NCI-H524 treated with DMSO at 0.1 percent for 48 hours (cell line): ENCODE measurements around the gene UBQLN1.
A peak's percentile ranks its signal among the peaks of the same experiment; 100 is the strongest.
"Not testable (repeated sequence)": the region's sequence is repeated elsewhere in the genome, so short reads cannot be mapped to it uniquely, and the experiment has no call there.

Source experiments
- DNase-seq: peaks from one replicate; lab custom pipeline; 2025; lab: John Stamatoyannopoulos, UW

The UBQLN1 gene

DNA sequence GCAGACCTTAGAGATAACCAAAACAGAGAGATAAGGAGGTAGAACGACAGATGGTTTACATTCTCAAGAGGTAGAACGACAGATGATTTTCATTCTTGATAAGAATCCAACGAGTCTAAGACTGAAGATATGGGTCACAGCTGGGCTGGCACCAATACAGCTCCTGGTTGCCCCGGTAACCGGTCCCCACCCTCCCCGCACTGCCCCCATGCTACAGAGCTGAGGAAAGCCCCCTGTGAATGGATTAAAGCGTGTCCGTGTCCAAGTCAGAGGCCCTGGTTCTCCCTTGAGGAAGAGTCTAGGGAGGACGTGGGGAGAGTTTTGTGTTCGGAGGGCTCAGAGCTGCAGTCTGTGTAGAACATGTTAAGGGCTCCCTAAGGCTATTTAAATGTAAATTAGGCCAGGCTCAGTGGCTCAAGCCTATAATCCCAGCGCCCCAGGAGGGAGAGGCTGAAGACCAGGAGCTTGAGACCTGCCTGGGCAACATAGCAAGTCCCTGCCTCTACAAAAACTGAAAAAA lies 76.8 kb downstream of the UBQLN1 start:
- peak; percentile 34 for DNase-seq

DNA sequence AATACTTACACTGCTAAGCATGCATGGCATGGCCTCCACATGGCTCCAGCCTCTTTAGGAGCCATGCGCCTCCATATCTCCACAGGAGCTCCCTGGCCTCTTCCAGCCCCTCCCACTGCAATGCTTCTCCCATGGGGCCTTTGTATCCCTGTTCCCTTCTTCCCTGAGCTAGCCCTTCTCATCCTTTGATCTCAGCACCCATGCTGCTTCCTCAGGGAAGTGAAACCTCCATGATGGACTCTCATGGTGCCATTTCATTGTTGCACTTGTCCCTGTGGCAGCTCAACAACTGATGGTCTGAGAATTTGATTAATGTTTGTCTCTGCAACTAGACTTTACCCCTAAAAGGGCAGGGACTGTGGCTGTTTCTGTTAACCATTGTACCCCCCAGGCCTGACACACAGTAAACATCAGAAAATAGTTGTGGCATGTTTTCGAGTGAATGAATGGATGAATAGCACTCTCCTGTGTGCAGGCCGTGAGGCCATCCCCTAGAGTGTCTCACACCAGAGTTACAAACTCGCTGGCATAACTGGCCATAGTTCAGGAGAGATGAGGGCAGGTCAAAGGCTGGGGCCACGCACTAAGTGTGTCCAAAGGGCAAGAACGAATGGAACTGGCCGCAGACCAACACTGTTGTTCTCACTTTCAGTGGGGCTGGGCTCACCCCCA lies 78.2 kb downstream of the UBQLN1 start:
- no peak for DNase-seq

DNA sequence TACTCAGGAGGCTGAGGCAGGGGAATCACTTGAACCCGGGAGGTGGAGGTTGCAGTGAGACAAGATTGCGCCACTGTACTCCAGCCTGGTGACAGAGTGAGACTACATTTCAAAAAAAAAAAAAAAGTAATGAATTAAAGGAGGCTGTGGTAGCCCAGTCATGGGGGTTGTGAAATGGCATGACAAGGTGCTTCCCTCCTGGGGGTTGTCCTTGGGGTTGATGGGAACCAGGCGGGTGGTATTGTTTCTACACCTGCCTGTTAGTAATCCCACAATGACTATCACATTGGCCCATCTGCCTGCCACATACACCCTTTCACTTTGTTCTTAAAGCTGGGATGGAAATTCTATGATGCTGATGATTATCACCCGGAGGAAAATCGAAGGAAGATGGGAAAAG lies 79.2 kb downstream of the UBQLN1 start:
- DNase-seq, result no peak

DNA sequence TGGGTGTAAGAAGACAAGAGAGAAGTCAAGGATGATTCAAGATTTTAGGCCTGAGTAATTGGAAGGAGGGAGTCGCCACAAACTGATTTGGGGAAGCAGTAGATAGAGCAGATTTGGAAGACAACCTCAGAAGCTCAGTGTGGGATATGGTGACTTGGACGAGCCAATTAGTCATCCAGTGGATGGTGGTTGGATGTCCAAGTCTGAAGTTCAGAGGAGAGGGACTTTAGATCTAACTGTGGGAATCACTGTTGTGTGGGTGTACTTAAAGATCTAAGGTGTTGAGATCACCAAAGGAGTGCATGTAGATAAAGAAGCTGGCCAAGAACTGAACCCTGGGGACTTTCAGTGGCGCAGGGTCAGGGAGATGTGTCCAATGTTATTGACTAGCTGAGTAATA lies 82.6 kb downstream of the UBQLN1 start:
- DNase-seq, result no peak

DNA sequence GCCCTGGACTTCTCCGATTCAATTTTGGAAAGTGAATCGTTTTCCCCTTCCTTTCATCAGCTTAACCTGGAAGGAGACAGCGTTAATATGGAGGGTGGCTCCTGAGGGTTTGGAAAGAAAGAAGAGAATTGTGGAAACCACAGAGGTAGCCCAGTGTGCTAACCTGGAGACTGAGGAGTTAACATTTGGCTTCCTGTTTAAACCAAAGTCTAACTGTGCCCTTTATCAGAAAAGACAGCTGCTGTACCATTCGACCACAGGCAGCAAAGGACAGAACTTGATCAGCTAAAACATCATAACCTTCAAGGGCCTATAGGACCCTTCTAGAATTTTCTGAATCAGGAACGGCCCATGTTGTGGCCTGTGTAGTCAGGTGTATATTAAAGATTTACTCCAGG lies 84.1 kb downstream of the UBQLN1 start:
- no peak for DNase-seq

DNA sequence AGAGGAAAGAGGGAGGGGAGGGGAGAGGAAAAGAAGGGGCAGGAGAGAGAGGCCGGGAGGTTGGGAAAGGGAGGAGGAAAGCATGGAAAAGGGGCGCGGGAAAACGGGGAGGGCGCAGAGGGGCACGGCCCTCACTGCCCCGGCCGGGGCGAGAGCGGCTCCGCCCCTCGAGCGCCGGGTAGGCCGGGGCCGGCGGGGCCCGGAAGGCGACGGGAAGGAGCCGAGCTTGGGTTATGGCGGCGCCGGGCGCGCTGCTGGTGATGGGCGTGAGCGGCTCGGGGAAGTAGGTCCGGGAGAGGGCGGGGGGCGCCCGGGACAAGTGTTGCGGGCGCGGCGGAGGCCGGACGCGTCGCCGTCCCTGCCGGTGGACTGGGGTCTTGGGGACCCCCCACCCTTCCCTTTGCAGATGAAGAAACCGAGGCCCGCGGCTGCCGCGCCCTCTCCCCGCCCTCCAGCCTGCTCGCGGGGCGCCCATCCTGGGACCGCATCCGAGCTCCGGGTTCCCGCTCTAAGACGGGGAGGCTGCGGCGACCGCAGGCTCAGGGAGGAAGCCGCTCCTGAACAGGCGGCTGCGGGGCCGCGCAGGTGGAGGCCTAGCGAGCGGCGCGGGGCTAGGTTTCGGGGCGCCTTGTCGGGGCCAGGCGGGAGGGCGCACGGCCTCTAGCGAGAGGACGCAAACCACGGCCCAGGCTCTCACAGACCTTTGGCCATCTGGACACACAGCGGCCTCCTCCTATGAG lies 84.6 kb downstream of the UBQLN1 start, which contains the start of gene IDNK:
Gene IDNK, plus strand, starts transcription at position 205 of the 740 bp plus-strand sequence. Its CDS starts 29 bp downstream, at position 234.
- DNase-seq, result no peak

DNA sequence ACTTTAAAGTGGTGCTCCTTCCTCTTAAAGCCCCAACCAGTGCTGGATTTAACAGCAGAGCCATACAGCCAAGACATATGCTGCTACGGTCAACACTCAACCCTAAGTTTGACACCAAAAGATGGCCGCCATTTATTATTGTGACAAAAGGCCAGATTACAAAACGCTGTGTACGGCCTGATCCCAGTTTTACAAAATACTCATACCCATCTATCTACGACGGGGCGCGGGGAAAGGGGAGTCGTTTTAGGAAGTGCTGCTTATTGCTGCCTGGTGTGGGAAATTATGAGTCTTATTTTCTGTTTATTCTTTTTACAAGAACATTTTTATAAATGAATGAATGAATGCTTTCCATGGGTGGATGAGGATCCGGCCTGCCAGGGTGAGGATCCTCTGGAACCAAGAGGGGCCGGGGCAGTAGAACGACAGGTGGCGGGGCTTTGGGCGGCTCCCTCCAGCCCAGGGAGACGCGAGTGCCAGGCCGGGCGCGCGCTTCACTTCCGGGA lies 85.3 kb downstream of the UBQLN1 start:
- peak; percentile 9 for DNase-seq

DNA sequence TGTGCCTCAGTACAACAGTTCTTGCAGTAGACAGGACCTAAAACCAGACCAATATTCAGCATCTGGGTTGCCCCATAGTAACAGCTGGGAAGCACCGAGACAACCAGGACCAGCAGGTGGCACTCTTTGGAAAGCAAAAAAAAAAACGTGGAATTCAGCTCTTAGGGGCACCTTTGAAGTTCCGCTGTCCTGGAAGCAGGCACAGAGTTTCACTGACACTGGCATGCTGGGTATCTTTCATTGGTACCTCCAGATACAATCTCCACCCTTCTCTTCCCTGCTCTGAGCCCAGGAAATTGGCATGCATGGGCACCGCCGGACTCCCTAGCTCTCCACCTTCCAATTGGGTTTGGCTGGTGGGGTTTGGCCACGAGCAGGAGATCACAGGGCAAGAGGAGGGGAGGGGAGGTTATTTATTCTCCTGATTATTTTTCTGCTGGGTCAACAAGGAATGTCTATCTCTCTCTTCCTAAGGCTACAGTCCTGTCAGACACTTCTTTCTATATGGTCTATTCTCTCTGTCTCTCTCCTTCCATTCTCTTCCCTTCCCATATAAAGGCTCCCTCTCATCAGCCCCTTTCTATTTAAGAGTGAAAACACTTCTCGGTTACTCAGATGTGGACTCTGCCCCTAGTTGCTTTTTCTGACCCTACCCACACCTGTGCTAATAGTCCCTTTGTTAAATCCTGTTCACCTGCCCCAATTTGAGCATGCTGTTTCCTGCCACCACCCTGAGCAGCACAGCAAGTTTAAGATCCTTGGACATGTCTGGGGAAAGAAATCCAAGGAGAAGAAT lies 86.7 kb downstream of the UBQLN1 start:
- no peak for DNase-seq

DNA sequence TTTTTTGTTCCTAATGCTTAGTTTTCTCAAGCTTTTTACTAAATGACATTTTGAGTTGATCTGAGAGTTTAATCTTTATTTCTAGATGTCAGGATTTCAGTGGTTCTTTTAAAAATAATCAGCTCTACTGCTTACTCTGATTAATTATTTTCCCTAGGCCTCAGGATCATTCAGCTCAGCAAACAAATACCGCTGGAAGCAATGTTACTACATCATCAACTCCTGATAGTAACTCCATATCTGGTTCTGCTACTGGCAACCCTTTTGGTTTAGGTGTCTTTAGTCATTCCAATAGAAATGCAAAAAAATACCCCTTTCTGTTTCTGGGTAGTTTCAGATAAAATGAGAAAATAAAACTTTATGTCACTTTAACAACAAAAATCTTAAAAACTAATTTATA lies 90.5 kb downstream of the UBQLN1 start:
- DNase-seq, result no peak

DNA sequence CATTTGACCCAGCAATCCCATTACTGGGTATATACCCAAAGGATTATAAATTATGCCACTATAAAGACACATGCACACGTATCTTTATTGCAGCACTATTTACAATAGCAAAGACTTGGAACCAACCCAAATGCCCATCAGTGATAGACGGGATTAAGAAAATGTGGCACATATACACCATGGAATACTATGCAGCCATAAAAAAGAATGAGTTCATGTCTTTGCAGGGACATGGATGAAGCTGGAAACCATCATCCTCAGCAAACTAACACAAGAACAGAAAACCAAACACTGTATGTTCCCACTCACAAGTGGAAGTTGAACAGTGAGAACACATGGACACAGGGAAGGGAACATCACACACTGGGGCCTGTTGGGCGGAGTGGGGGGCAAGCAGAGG lies 94.5 kb downstream of the UBQLN1 start:
- DNase-seq, result not testable (repeated sequence)
